Neuronal stem cell (in vitro differentiated cells): ENCODE measurements around the gene BAD.

Source experiments
- DNase-seq: peaks from one replicate; pipeline ENCODE4 v3.0.0-alpha.2; 2013; ENCODE audit warnings: low spot score
- H2AFZ ChIP-seq: one replicate; pipeline ENCODE4 v1.6.1; 2013; ENCODE audit warnings: mild to moderate bottlenecking, low read length, inconsistent platforms
- H2AK5ac ChIP-seq: 2 replicates; pipeline ENCODE4 v1.6.1; 2013; ENCODE audit warnings: low read depth, mild to moderate bottlenecking, inconsistent platforms, low read length, moderate library complexity, mixed read lengths
- H2BK120ac ChIP-seq: 2 replicates; pipeline ENCODE4 v1.6.1; 2013; ENCODE audit warnings: low read depth, mild to moderate bottlenecking, inconsistent platforms, low read length, moderate library complexity, mixed read lengths
- H2BK12ac ChIP-seq: one replicate; pipeline ENCODE4 v1.6.1; 2013; ENCODE audit warnings: low read length, inconsistent platforms
- H2BK15ac ChIP-seq: 2 replicates; pipeline ENCODE4 v1.6.1; 2013; ENCODE audit warnings: mild to moderate bottlenecking, low read length, inconsistent platforms, mixed read lengths
- H2BK5ac ChIP-seq: one replicate; pipeline ENCODE4 v1.6.1; 2013; ENCODE audit warnings: inconsistent platforms, mild to moderate bottlenecking, low read length, moderate library complexity
- H3K14ac ChIP-seq: one replicate; pipeline ENCODE4 v1.6.1; 2013; ENCODE audit warnings: low read length, inconsistent platforms
- H3K18ac ChIP-seq: 2 replicates; pipeline ENCODE4 v1.6.1; 2013; ENCODE audit warnings: low read length, inconsistent platforms
- H3K23ac ChIP-seq: 2 replicates; pipeline ENCODE4 v1.6.1; 2013; ENCODE audit warnings: low read depth, mild to moderate bottlenecking, mixed read lengths, low read length, inconsistent platforms; ENCODE audit not compliant: poor library complexity
- H3K27ac ChIP-seq: replicated peaks from 3 replicates; pipeline ENCODE4 v1.5.1; 2013; ENCODE audit warnings: low read length, inconsistent platforms
- H3K27me3 ChIP-seq, 3 experiments: 2 replicates each; pipeline ENCODE4 v1.6.1; 2013; ENCODE audit warnings: low read length in 3 of 3, mild to moderate bottlenecking in 2 of 3, inconsistent platforms in 1 of 3, low read depth in 1 of 3, mixed read lengths in 1 of 3, moderate library complexity in 1 of 3; ENCODE audit not compliant: control insufficient read depth in 3 of 3, insufficient read depth in 3 of 3
- H3K36me3 ChIP-seq, 2 donors: replicated peaks in 1 of 2; 2 replicates each; pipeline ENCODE4 v1.6.1; 2013; ENCODE audit warnings: low read length in 2 of 2; ENCODE audit not compliant: control insufficient read depth in 2 of 2, insufficient read depth in 2 of 2
- H3K4ac ChIP-seq: 2 replicates; pipeline ENCODE4 v1.6.1; 2013; ENCODE audit warnings: inconsistent platforms, mild to moderate bottlenecking, low read length, moderate library complexity
- H3K4me1 ChIP-seq, 2 donors: 1 replicate in 1 of 2; 2 replicates in 1 of 2; pipeline ENCODE4 v1.6.1; 2013; ENCODE audit warnings: low read length in 2 of 2, low read depth in 1 of 2; ENCODE audit not compliant: control insufficient read depth in 2 of 2, insufficient read depth in 1 of 2
- H3K4me2 ChIP-seq: one replicate; pipeline ENCODE4 v1.6.1; 2013; ENCODE audit warnings: mild to moderate bottlenecking, low read length, inconsistent platforms; ENCODE audit not compliant: insufficient read depth, poor library complexity, severe bottlenecking
- H3K4me3 ChIP-seq, 2 donors: 2 replicates each; pipeline ENCODE4 v1.5.1; 2013; ENCODE audit warnings: low read length in 2 of 2, mild to moderate bottlenecking in 2 of 2, inconsistent platforms in 1 of 2, moderate library complexity in 1 of 2
- H3K79me1 ChIP-seq: one replicate; pipeline ENCODE4 v1.6.1; 2013; ENCODE audit warnings: low read depth, mild to moderate bottlenecking, inconsistent platforms, low read length, moderate library complexity
- H3K9ac ChIP-seq: one replicate; pipeline ENCODE4 v1.6.1; 2013; ENCODE audit warnings: mild to moderate bottlenecking, low read depth, low read length, inconsistent platforms; ENCODE audit not compliant: poor library complexity
- H3K9me3 ChIP-seq, 2 donors: replicated peaks in 1 of 2; 2 replicates each; pipeline versions ENCODE3 to v1.6.1; 2013; ENCODE audit warnings: low read length in 2 of 2, mild to moderate bottlenecking in 2 of 2, inconsistent platforms in 1 of 2, low read depth in 1 of 2, mixed read lengths in 1 of 2, moderate library complexity in 1 of 2; ENCODE audit not compliant: control insufficient read depth in 2 of 2, insufficient read depth in 1 of 2
- H4K8ac ChIP-seq: one replicate; pipeline ENCODE4 v1.6.1; 2013; ENCODE audit warnings: low read depth, mild to moderate bottlenecking, inconsistent platforms, low read length, moderate library complexity
- H4K91ac ChIP-seq: one replicate; pipeline ENCODE4 v1.6.1; 2013; ENCODE audit warnings: low read length, low read depth, mild to moderate bottlenecking, inconsistent platforms; ENCODE audit not compliant: poor library complexity
- WGBS, 2 donors: extraction: QIAGEN DNeasy Blood & Tissue Kit; methylation state at CpG; one replicate each; pipeline ENCODE4 v1.1.7; 2013; ENCODE audit warnings: missing lambda C conversion rate in 2 of 2, mixed read lengths in 1 of 2; ENCODE audit not compliant: insufficient read length in 2 of 2, insufficient replicate concordance in 1 of 2; ENCODE audit errors: extremely low coverage in 2 of 2; 5-methylcytosine and 5-hydroxymethylcytosine counted together

The BAD gene

GRCh38 chr11:64284962-64285884 lies 758 bp upstream of the BAD start, which contains the start of gene GPR137:
GPR137 (plus strand) TSS chr11:64285848; CDS start chr11:64286525, 677 bp downstream.
- H3K4me1 ChIP-seq, result peaks cover 3 to 9% of the 10 kb centered on the region in 2 donors
- no CpG with 5 or more reads among the region's 102 CpGs for WGBS, 2 donors

GRCh38 chr11:64283092-64283491 lies 1.4 kb downstream of the BAD start:
- Histone ChIP-seq H2AK5ac (no peak overlapping the region), H3K18ac (no peak overlapping the region)

More at GRCh38 chr11:64284962-64285884, 758 bp upstream of the BAD start, which contains the start of gene GPR137:
- Histone ChIP-seq H3K27ac (peak within 1 kb of the TSS; percentile 61), H2BK15ac (peak within 1 kb of the TSS; percentile 49), H2BK120ac (no peak within 1 kb of the TSS), H2BK5ac (no peak within 1 kb of the TSS), H2AK5ac (peak within 1 kb of the TSS; percentile 98), H3K4me2 (peak within 1 kb of the TSS; percentile 100), H3K9ac (peak within 1 kb of the TSS; percentile 90), H3K79me1 (peaks cover 6% of the 10 kb centered on the region), H3K27me3 (peaks cover 1 to 11% (median 10%) of the 10 kb centered on the region in 3 experiments), H3K9me3 (no peaks in the 10 kb centered on the region), H3K18ac (peak within 1 kb of the TSS; percentile 98), H3K36me3 (peaks cover 2 to 18% of the 10 kb centered on the region in 2 donors), H3K4me3 (peak within 1 kb of the TSS; percentile 68 to 91), H3K14ac (peak within 1 kb of the TSS; percentile 44), H3K23ac (peak within 1 kb of the TSS; percentile 85), H3K4ac (no peak within 1 kb of the TSS), H2BK12ac (no peak within 1 kb of the TSS), H4K8ac (peak within 1 kb of the TSS; percentile 82), H4K91ac (no peak within 1 kb of the TSS), H2AFZ (peak within 1 kb of the TSS; percentile 99)
- DNase-seq, result peak; percentile 82

GRCh38 chr11:64281957-64282770 lies 2.3 kb downstream of the BAD start:
- Histone ChIP-seq H4K8ac (peak overlapping the region; percentile 82), H3K4ac (no peak overlapping the region), H3K9ac (peak overlapping the region; percentile 21), H3K14ac (no peak overlapping the region), H3K27ac (no peak overlapping the region), H3K9me3 (no peaks in the 10 kb centered on the region), H3K4me3 (no peak overlapping the region), H2AFZ (no peak overlapping the region), H2BK120ac (no peak overlapping the region), H2BK5ac (no peak overlapping the region), H3K27me3 (no peaks in the 10 kb centered on the region), H3K79me1 (peaks cover 4% of the 10 kb centered on the region), H4K91ac (no peak overlapping the region), H2BK15ac (no peak overlapping the region), H2AK5ac (no peak overlapping the region), H3K4me1 (peaks cover 3 to 9% of the 10 kb centered on the region in 2 donors), H3K36me3 (peaks cover 2 to 35% of the 10 kb centered on the region in 2 donors), H3K23ac (no peak overlapping the region), H2BK12ac (no peak overlapping the region), H3K4me2 (no peak overlapping the region), H3K18ac (no peak overlapping the region)
- DNase-seq, result no peak
- WGBS, 2 donors, result no CpG with 5 or more reads among the region's 22 CpGs

More at GRCh38 chr11:64283092-64283491, 1.4 kb downstream of the BAD start:
- no peaks in the 10 kb centered on the region for H3K9me3 ChIP-seq
- no peak overlapping the region for H3K9ac ChIP-seq
- no peak overlapping the region for H3K27ac ChIP-seq
- DNase-seq, result no peak
- H3K4me2 ChIP-seq, result no peak overlapping the region
- WGBS, 2 donors, result no CpG with 5 or more reads among the region's 3 CpGs
- no peak overlapping the region for H2BK120ac ChIP-seq
- no peak overlapping the region for H3K23ac ChIP-seq
- H3K4me3 ChIP-seq, result peak overlapping the region in 1 of 2 donors; percentile 34
- no peak overlapping the region for H2BK15ac ChIP-seq
- no peak overlapping the region for H4K8ac ChIP-seq
- H3K4ac ChIP-seq, result no peak overlapping the region
- H2BK12ac ChIP-seq, result peak overlapping the region; percentile 63
- H3K79me1 ChIP-seq, result peaks cover 6% of the 10 kb centered on the region
- no peak overlapping the region for H2BK5ac ChIP-seq
- H3K36me3 ChIP-seq, result peaks cover 2 to 28% of the 10 kb centered on the region in 2 donors
- H3K14ac ChIP-seq, result no peak overlapping the region
- peak overlapping the region; percentile 39 for H4K91ac ChIP-seq
- no peaks in the 10 kb centered on the region for H3K27me3 ChIP-seq
- peaks cover 3 to 9% of the 10 kb centered on the region in 2 donors for H3K4me1 ChIP-seq
- no peak overlapping the region for H2AFZ ChIP-seq
